ENCODE measurements around the gene SH3GL1.

DNA sequence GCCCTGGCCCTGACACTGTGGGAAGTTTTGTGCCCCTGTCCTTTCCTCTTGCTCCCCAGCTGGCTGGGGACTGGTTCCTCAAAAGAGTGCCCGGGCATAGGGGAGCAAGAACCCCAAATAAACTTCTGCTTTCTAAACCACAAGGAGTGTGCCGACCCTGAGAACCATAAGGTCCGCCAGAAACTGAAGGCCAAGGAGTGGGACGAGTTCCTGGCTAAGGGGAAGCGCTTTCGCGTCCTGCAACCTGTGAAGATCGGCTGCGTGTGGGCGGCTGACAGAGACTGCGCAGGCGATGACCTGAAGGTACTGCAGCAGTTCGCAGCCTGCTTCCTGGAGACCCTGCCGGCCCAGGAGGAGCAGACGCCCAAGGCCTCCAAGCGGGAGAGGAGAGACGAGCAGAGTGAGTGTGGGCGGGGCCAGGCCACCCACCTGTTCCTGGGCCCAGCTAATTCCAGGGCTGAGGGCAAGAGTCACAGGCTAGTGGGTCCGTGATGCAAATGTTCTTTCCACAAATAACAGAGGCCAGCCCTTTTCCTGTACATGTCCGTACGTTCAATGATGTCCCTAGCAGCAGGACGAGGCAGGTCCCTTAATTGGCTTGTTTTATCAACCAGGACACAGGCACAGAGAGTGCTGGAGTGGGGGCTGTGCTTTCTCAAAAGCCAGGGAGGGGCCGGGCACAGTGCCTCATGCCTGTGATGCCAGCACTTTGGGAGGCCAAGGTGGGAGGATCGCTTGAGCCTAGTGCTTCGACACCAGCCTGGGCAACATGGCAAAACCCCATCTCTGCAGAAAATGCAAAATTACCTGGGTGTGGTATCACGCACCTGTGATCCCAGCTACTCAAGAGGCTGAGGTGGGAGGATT is 31.7 kb upstream of the SH3GL1 start:
- TF ChIP-seq, protein P1, sequence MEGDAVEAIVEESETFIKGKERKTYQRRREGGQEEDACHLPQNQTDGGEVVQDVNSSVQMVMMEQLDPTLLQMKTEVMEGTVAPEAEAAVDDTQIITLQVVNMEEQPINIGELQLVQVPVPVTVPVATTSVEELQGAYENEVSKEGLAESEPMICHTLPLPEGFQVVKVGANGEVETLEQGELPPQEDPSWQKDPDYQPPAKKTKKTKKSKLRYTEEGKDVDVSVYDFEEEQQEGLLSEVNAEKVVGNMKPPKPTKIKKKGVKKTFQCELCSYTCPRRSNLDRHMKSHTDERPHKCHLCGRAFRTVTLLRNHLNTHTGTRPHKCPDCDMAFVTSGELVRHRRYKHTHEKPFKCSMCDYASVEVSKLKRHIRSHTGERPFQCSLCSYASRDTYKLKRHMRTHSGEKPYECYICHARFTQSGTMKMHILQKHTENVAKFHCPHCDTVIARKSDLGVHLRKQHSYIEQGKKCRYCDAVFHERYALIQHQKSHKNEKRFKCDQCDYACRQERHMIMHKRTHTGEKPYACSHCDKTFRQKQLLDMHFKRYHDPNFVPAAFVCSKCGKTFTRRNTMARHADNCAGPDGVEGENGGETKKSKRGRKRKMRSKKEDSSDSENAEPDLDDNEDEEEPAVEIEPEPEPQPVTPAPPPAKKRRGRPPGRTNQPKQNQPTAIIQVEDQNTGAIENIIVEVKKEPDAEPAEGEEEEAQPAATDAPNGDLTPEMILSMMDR (IDR thresholded peaks at IDR 0.05; ENCODE audit: insufficient read depth, low read depth, low read length), result no peak
- TF ChIP-seq EZH2 (IDR thresholded peaks at IDR 0.05; ENCODE audit: insufficient read depth, low read length), result no peak
